Ovary (tissue), 3 donors: ENCODE data around the gene ZNF616.

Experiments used
- CTCF ChIP-seq, 3 donors: fragments of 450-650 bp in 2 of 3; fragments of 200-600 bp in 1 of 3; IDR thresholded peaks; one replicate each; pipeline versions ENCODE4 v1.5.1 to v1.8.0; 2016 to 2022; ENCODE audit warnings: antibody characterized with exemption in 3 of 3, mild to moderate bottlenecking in 1 of 3
- EP300 ChIP-seq: sonication (generic); formaldehyde crosslinking; IDR thresholded peaks from one replicate; pipeline ENCODE4 v1.6.1; 2017; ENCODE audit warnings: antibody characterized with exemption
- POLR2A ChIP-seq: fragments of 450-650 bp; IDR thresholded peaks from one replicate; pipeline ENCODE4 v1.6.1; 2017; ENCODE audit warnings: antibody characterized with exemption, mild to moderate bottlenecking, moderate library complexity
- donor health status: DM: no; HTN: no; CAD: no.

GRCh38 chr19:52112624-52113023, 27.1 kb downstream of the ZNF616 start:
- no peak for TF ChIP-seq POLR2A
- no peak for TF ChIP-seq CTCF (IDR thresholded peaks at IDR 0.05)
- no peak for TF ChIP-seq EP300
